ENCODE results near the gene KIRREL2. TPM values are rescaled to one million over a fixed set of nuclear protein-coding genes. Genes with fewer than 3 reads are reported as not detected.

Gene KIRREL2
- total and polyA plus RNA-seq, 2 experiments from 2014 or later, result 3.6 to 9.9 TPM

GRCh38 chr19:35879068-35879467, 22.4 kb downstream of the KIRREL2 start:
- peak overlapping the region; percentile 64 for H3K4me3 Mint-ChIP-seq
- Histone ChIP-seq H3K27ac (ENCODE audit: low read depth) (no peak overlapping the region), H3K27me3 (ENCODE audit: insufficient read depth) (0 out of 2 replicates have a peak, but pooled peaks cover 4% of the 10 kb centered on the region), H2AFZ (0 out of 2 replicates have a peak overlapping the region, but pooled peaks have one; percentile 25), H3K9me2 (ENCODE audit: insufficient read depth) (no peaks in the 10 kb centered on the region), H3F3A (replicated peaks; ENCODE audit: low read depth) (0 out of 2 replicates have a peak, but pooled peaks cover 3% of the 10 kb centered on the region), H4K20me1 (replicated peaks; ENCODE audit: insufficient read depth) (no peaks in the 10 kb centered on the region; the same call in 1 of the 2 replicates), H3K79me2 (replicated peaks; ENCODE audit: insufficient read depth) (no peaks in the 10 kb centered on the region), H3K4me2 (peak overlapping the region; percentile 86), H3K4me3 (peak overlapping the region; percentile 52), H3K4me1 (ENCODE audit: insufficient read depth) (peaks cover 5% of the 10 kb centered on the region; the same call in 1 of the 2 replicates), H3K36me3 (ENCODE audit: insufficient read depth) (no peaks in the 10 kb centered on the region)
- peaks cover 14% of the 10 kb centered on the region for H3K4me1 Mint-ChIP-seq
- TF ChIP-seq ZNF331 (CRISPR knock-in tag; IDR thresholded peaks at IDR 0.05; ENCODE audit: low read depth), result no peak
- no peak for TF ChIP-seq ZNF114 (CRISPR knock-in tag; IDR thresholded peaks at IDR 0.05)
- no peak for TF ChIP-seq POLR2AphosphoS5 (IDR thresholded peaks at IDR 0.05; ENCODE audit: low read depth)
- TF ChIP-seq ZNF462 (CRISPR knock-in tag; IDR thresholded peaks at IDR 0.05), result no peak
- no peak for TF ChIP-seq NANOG (IDR thresholded peaks at IDR 0.05; ENCODE audit: borderline replicate concordance)
- TF ChIP-seq REST (IDR thresholded peaks at IDR 0.05; ENCODE audit: unreplicated experiment), result no peak
- no peak for TF ChIP-seq CTCF (conservative IDR thresholded peaks at IDR 0.05; ENCODE audit: low read depth in 2 of 2)
- no peak for TF ChIP-seq CREB1 (CRISPR knock-in tag; IDR thresholded peaks at IDR 0.05; ENCODE audit: low read depth)
- TF ChIP-seq JUNB (IDR thresholded peaks at IDR 0.05; ENCODE audit: unreplicated experiment), result no peak
- no peak for TF ChIP-seq STAT1 (IDR thresholded peaks at IDR 0.05; ENCODE audit: unreplicated experiment)
- TF ChIP-seq EZH2 (IDR thresholded peaks at IDR 0.05; ENCODE audit: low read depth, unreplicated experiment), result no peak
- TF ChIP-seq EZH2phosphoT487 (IDR thresholded peaks at IDR 0.05; ENCODE audit: unreplicated experiment), result no peak
- no peak for TF ChIP-seq ETS1 (IDR thresholded peaks at IDR 0.05)
- H3K27ac Mint-ChIP-seq, result no peak overlapping the region
- H3K36me3 Mint-ChIP-seq (ENCODE audit: low read depth), result no peaks in the 10 kb centered on the region; the same call in 2 of the 3 replicates
- no peaks in the 10 kb centered on the region; the same call in 2 of the 3 replicates for H3K9me3 Mint-ChIP-seq
- ATAC-seq, result peak; percentile 44
- peaks cover 20% of the 10 kb centered on the region for H3K27me3 Mint-ChIP-seq (ENCODE audit: insufficient read depth, low read depth, poor library complexity)
- DNase-seq (ENCODE audit: low spot score), result peak; percentile 30
